A673 (cell line): Measurements from ENCODE around the gene RAB9B. TPM values are rescaled to one million over a fixed set of nuclear protein-coding genes. Genes with fewer than 3 reads are reported as not detected.
A peak's percentile ranks its signal among the peaks of the same experiment; 100 is the strongest.

ENCODE experiments used
- BruUV-seq: library from RNA; stranded (reverse); fragments of 400-500 nt; replicated peaks from 2 replicates; lab custom pipeline; 2021; lab: Mats Ljungman, UMichigan
- CTCF ChIA-PET: fragments of 300-600 bp; sonication (Branson Sonifier 250); formaldehyde crosslinking; loops from one replicate; lab custom pipeline; 2022; ENCODE audit warnings: antibody characterized with exemption; lab: Charles Lee
- POLR2A ChIA-PET: fragments of 300-600 bp; sonication (Branson Sonifier 250); formaldehyde crosslinking; loops from one replicate; lab custom pipeline; 2022; ENCODE audit warnings: antibody characterized with exemption; ENCODE audit not compliant: low non-redundant PET; lab: Charles Lee
- DNase-seq: peaks from one replicate; pipeline ENCODE4 v3.0.0-alpha.2; 2015; ENCODE audit warnings: low spot score
- H3K27ac ChIP-seq: fragments of 200-600 bp; sonication (generic); 2 replicates; pipeline ENCODE4 v1.5.1; 2016; ENCODE audit warnings: mixed run types, low read depth, mild to moderate bottlenecking, mixed read lengths, antibody characterized with exemption, low read length; ENCODE audit not compliant: poor library complexity, severe bottlenecking
- H3K27me3 ChIP-seq: fragments of 200-600 bp; sonication (generic); replicated peaks from 2 replicates; pipeline ENCODE4 v1.6.1; 2017; ENCODE audit warnings: mixed run types, low read depth, mild to moderate bottlenecking, mixed read lengths, antibody characterized with exemption, low read length; ENCODE audit not compliant: insufficient read depth, poor library complexity
- H3K36me3 ChIP-seq: fragments of 200-600 bp; sonication (generic); 2 replicates; pipeline ENCODE4 v1.6.1; 2016; ENCODE audit warnings: mixed run types, mild to moderate bottlenecking, mixed read lengths, antibody characterized with exemption, low read length; ENCODE audit not compliant: insufficient read depth, poor library complexity, severe bottlenecking
- H3K4me1 ChIP-seq: fragments of 200-600 bp; sonication (generic); 2 replicates; pipeline ENCODE4 v1.6.1; 2017; ENCODE audit warnings: mixed run types, mild to moderate bottlenecking, mixed read lengths, antibody characterized with exemption, low read length; ENCODE audit not compliant: insufficient read depth, poor library complexity, severe bottlenecking
- H3K4me3 ChIP-seq: fragments of 200-600 bp; sonication (generic); 2 replicates; pipeline ENCODE4 v1.5.1; 2016; ENCODE audit warnings: low read depth, mixed run types, mild to moderate bottlenecking, mixed read lengths, low read length; ENCODE audit not compliant: poor library complexity, severe bottlenecking
- H3K9me3 ChIP-seq: fragments of 200-600 bp; sonication (generic); 2 replicates; pipeline ENCODE4 v1.6.1; 2016; ENCODE audit warnings: mixed run types, low read depth, mild to moderate bottlenecking, mixed read lengths, antibody characterized with exemption, low read length; ENCODE audit not compliant: poor library complexity, severe bottlenecking
- EZH2 ChIP-seq: fragments of 200-600 bp; sonication (generic); IDR thresholded peaks from 2 replicates; pipeline ENCODE4 v1.6.1; 2017; ENCODE audit warnings: borderline replicate concordance, low read depth, mild to moderate bottlenecking, mixed read lengths, antibody characterized with exemption, low read length; ENCODE audit not compliant: poor library complexity, severe bottlenecking
- intact Hi-C: fragments of 100-400 bp; cut with micrococcal nuclease; formaldehyde crosslinking; loops from one replicate; pipeline ENCODE4 v1.10.0; 2022; ENCODE audit not compliant: unreplicated experiment
- total RNA-seq: library from RNA; stranded (reverse); gene quantifications from 2 replicates; pipeline ENCODE4 v1.2.3, GENCODE V29; 2021
- TF ChIP-seq, protein P1 (sequence below): fragments of 300-800, 200-600 bp; sonication (generic); conservative IDR thresholded peaks from 2 replicates; pipeline ENCODE4 v1.5.1; 2017; ENCODE audit warnings: low read depth, mild to moderate bottlenecking, antibody characterized with exemption, low read length, moderate library complexity, mixed read lengths

Gene RAB9B
- total RNA-seq, 1 experiment from 2014 or later: 0.67 TPM

DNA sequence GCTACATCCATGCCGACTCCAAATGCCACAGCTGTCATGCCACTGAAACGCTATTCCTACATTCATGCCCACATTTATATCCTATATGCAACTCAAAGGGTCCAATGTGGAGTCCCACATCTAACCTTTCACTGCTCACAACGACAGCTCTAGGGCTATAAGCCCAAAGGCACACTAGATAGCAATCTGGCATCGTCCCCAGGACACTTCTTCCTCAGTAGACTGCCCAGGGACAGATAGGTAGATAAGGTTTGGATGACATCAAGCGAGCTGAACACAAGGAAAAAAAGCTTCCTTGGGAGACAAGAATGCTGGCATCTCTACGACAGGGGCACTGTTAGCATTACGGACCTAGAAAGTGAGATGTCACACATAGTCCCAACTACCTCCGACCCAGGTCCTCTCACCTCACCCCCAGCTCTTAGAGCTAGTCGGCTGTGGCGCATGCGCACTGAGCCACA is 685 bp downstream of the RAB9B start:
- CTCF ChIA-PET: no interaction called here

DNA sequence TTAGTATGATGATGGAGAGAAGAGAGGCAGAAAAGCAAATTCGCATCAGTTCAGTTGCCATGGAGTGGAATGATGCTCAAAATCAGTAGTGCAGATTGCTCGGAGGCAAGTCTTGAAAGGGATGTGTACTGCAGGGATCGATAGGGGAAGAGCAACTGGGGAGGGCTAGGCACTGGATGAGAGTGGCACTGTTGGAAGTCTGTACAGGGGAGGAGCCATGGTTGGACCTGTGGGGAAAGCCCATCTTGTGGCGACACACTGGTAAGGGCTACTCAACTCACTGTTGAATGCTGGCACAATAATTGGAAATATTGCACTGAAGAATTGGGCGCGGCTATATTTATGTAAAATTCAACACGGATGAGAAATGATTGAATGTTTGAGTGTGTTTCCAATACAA is 1.2 kb downstream of the RAB9B start:
- POLR2A ChIA-PET: no interaction called here
- intact Hi-C loops: no loop called here
- Histone ChIP-seq H3K9me3 (no peaks in the 10 kb centered on the region), H3K36me3 (no peaks in the 10 kb centered on the region), H3K4me1 (no peaks in the 10 kb centered on the region), H3K27ac (no peak overlapping the region), H3K27me3 (peaks cover 14% of the 10 kb centered on the region), H3K4me3 (no peak overlapping the region)
- TF ChIP-seq, protein P1, sequence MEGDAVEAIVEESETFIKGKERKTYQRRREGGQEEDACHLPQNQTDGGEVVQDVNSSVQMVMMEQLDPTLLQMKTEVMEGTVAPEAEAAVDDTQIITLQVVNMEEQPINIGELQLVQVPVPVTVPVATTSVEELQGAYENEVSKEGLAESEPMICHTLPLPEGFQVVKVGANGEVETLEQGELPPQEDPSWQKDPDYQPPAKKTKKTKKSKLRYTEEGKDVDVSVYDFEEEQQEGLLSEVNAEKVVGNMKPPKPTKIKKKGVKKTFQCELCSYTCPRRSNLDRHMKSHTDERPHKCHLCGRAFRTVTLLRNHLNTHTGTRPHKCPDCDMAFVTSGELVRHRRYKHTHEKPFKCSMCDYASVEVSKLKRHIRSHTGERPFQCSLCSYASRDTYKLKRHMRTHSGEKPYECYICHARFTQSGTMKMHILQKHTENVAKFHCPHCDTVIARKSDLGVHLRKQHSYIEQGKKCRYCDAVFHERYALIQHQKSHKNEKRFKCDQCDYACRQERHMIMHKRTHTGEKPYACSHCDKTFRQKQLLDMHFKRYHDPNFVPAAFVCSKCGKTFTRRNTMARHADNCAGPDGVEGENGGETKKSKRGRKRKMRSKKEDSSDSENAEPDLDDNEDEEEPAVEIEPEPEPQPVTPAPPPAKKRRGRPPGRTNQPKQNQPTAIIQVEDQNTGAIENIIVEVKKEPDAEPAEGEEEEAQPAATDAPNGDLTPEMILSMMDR: no peak
- no peak for TF ChIP-seq EZH2
- no TSS peak for BruUV-seq
- CTCF ChIA-PET: no interaction called here
- no peak for DNase-seq

More for the DNA sequence above, 685 bp downstream of the RAB9B start:
- TF ChIP-seq EZH2: no peak
- POLR2A ChIA-PET: no interaction called here
- Histone ChIP-seq H3K27me3 (peaks cover 13% of the 10 kb centered on the region), H3K4me3 (peak overlapping the region; percentile 52), H3K27ac (no peak overlapping the region), H3K36me3 (no peaks in the 10 kb centered on the region), H3K4me1 (no peaks in the 10 kb centered on the region), H3K9me3 (no peaks in the 10 kb centered on the region)
- intact Hi-C loops: no loop called here
- no TSS peak for BruUV-seq
- DNase-seq: peak; percentile 60

DNA sequence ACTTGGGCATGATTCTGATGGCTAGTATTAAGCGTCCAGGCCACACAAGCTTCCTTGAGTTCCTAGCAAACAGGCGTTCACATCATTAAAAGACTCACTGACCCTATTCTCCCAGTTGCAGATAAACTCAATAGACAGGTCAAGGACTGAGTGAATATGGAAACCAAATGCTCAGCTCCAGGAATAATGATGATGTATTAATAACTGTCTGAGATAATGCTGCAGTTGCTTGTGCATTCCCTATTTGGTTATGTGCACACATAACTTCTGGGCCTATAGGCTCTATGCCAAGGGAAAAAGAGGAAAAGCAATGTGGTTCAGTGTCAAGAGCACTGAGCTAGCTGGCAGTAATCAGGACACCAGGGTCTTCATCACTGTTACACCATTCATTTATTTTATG is 3.5 kb downstream of the RAB9B start:
- TF ChIP-seq EZH2: no peak
- Histone ChIP-seq H3K27me3 (peaks cover 24% of the 10 kb centered on the region), H3K4me3 (no peak overlapping the region), H3K36me3 (no peaks in the 10 kb centered on the region), H3K27ac (no peak overlapping the region), H3K4me1 (no peaks in the 10 kb centered on the region), H3K9me3 (no peaks in the 10 kb centered on the region)
- no peak for DNase-seq
- POLR2A ChIA-PET: no interaction called here
- intact Hi-C loops: no loop called here
- CTCF ChIA-PET: no interaction called here
- BruUV-seq: no TSS peak

DNA sequence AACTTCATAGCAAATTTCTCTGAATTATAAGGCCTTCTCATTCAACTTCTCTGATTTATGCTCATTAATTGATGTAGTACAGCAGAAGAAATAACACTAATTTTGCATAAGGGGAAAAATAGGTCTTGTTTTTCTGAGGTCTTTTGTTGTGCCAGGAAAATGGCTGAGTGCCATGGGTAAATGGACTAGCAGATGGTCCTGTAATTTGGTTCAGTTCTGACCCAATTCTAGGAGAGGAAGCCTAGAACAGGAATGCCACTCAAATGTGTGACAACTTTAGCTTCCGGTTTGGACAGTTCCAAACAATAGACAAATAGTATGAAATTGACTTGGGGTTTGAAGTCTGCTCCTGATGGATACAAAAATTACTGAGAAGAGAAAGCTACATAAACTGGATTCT is 6.2 kb downstream of the RAB9B start:
- TF ChIP-seq, protein P1: no peak
- no peak for TF ChIP-seq EZH2
- no peak overlapping the region for H3K27ac ChIP-seq
- intact Hi-C loops: no loop called here
- CTCF ChIA-PET: no interaction called here
- no peak for DNase-seq
- peaks cover 24% of the 10 kb centered on the region for H3K27me3 ChIP-seq
- H3K36me3 ChIP-seq: no peaks in the 10 kb centered on the region
- no peak overlapping the region for H3K4me3 ChIP-seq
- H3K4me1 ChIP-seq: no peaks in the 10 kb centered on the region
- POLR2A ChIA-PET: no interaction called here
- H3K9me3 ChIP-seq: no peaks in the 10 kb centered on the region
- BruUV-seq: no TSS peak
